Ovary (tissue), 3 donors: ENCODE measurements around the gene CEP128.

ENCODE experiments used
- EP300 ChIP-seq: sonication (generic); formaldehyde crosslinking; IDR thresholded peaks from one replicate; pipeline ENCODE4 v1.6.1; 2017; ENCODE audit warnings: antibody characterized with exemption
- POLR2A ChIP-seq: fragments of 450-650 bp; IDR thresholded peaks from one replicate; pipeline ENCODE4 v1.6.1; 2017; ENCODE audit warnings: antibody characterized with exemption, mild to moderate bottlenecking, moderate library complexity
- TF ChIP-seq, protein P1 (sequence below), 3 donors: fragments of 450-650 bp in 2 of 3; fragments of 200-600 bp in 1 of 3; IDR thresholded peaks; one replicate each; pipeline versions ENCODE4 v1.5.1 to v1.8.0; 2016 to 2022; ENCODE audit warnings: antibody characterized with exemption in 3 of 3, mild to moderate bottlenecking in 1 of 3
- donor health status: DM: no; HTN: no; CAD: no.

- TF ChIP-seq, protein P1, sequence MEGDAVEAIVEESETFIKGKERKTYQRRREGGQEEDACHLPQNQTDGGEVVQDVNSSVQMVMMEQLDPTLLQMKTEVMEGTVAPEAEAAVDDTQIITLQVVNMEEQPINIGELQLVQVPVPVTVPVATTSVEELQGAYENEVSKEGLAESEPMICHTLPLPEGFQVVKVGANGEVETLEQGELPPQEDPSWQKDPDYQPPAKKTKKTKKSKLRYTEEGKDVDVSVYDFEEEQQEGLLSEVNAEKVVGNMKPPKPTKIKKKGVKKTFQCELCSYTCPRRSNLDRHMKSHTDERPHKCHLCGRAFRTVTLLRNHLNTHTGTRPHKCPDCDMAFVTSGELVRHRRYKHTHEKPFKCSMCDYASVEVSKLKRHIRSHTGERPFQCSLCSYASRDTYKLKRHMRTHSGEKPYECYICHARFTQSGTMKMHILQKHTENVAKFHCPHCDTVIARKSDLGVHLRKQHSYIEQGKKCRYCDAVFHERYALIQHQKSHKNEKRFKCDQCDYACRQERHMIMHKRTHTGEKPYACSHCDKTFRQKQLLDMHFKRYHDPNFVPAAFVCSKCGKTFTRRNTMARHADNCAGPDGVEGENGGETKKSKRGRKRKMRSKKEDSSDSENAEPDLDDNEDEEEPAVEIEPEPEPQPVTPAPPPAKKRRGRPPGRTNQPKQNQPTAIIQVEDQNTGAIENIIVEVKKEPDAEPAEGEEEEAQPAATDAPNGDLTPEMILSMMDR (IDR thresholded peaks at IDR 0.05), result no peak
- no peak for TF ChIP-seq EP300
- no peak for TF ChIP-seq POLR2A
Measured at GRCh38 chr14:80664576-80664975, 277.0 kb downstream of the CEP128 start.
